GM10266 (cell line): ENCODE measurements around the gene ATOX1.

Experiments
- DNase-seq: peaks from one replicate; pipeline ENCODE4 v3.0.0; 2012; ENCODE audit errors: extremely low spot score
- TF ChIP-seq, protein P1 (sequence below): IDR thresholded peaks from 2 replicates; pipeline ENCODE4 v1.5.1; 2012; ENCODE audit warnings: mild to moderate bottlenecking, low read depth; ENCODE audit not compliant: control insufficient read depth, insufficient read depth; ENCODE audit errors: missing control alignments

Gene ATOX1, protein sequence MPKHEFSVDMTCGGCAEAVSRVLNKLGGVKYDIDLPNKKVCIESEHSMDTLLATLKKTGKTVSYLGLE

GRCh38 chr5:151758430-151759241 lies at the start of gene ATOX1:
TSS of gene ATOX1 (minus strand) at chr5:151758631. CDS start at chr5:151758551, 80 bp downstream.
- TF ChIP-seq, protein P1, sequence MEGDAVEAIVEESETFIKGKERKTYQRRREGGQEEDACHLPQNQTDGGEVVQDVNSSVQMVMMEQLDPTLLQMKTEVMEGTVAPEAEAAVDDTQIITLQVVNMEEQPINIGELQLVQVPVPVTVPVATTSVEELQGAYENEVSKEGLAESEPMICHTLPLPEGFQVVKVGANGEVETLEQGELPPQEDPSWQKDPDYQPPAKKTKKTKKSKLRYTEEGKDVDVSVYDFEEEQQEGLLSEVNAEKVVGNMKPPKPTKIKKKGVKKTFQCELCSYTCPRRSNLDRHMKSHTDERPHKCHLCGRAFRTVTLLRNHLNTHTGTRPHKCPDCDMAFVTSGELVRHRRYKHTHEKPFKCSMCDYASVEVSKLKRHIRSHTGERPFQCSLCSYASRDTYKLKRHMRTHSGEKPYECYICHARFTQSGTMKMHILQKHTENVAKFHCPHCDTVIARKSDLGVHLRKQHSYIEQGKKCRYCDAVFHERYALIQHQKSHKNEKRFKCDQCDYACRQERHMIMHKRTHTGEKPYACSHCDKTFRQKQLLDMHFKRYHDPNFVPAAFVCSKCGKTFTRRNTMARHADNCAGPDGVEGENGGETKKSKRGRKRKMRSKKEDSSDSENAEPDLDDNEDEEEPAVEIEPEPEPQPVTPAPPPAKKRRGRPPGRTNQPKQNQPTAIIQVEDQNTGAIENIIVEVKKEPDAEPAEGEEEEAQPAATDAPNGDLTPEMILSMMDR = no peak
- DNase-seq = peak; percentile 96

- TF ChIP-seq, protein P1 = no peak
- DNase-seq = no peak
Observed at GRCh38 chr5:151805414-151806223, 47.2 kb upstream of the ATOX1 start.

DNA sequence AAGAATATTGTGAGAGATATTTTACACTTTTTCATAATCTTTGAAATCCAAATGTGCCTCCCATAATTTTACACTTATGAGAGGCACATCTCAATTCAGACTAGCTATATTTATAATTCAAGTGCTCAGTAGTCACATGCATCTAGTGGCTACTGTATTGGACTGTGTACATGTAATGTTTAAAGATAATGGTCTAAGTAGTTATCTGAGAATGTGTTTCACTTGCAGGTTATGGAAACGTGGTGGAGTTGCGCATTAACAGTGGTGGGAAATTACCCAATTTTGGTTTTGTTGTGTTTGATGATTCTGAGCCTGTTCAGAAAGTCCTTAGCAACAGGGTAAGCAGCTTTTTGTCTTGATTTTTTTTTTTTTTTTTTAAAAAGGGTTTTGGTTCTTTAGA lies 42.1 kb upstream of the ATOX1 start:
- no peak for DNase-seq
- TF ChIP-seq, protein P1 = no peak

DNA sequence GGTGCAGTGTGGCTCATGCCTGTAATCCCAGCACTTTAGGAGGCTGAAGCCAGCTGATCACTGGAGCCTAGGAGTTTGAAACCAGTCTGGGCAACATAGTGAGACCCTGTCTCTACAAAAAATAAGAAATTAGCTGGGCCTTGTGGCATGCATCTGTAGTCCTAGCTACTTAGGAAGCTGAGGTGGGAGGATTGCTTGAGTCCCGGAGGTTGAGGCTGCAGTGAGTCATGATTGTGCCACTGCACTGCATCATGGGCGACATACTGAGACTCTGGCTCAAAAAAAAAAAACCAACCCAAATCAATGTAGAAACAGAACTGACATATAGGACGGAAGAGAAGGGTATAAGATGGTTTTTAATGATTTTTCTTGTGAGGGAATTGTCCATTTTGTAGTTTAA lies 41.0 kb upstream of the ATOX1 start:
- DNase-seq = no peak
- TF ChIP-seq, protein P1 = no peak

GRCh38 chr5:151798674-151799073 lies 40.2 kb upstream of the ATOX1 start:
- no peak for DNase-seq
- TF ChIP-seq, protein P1 = no peak

DNA sequence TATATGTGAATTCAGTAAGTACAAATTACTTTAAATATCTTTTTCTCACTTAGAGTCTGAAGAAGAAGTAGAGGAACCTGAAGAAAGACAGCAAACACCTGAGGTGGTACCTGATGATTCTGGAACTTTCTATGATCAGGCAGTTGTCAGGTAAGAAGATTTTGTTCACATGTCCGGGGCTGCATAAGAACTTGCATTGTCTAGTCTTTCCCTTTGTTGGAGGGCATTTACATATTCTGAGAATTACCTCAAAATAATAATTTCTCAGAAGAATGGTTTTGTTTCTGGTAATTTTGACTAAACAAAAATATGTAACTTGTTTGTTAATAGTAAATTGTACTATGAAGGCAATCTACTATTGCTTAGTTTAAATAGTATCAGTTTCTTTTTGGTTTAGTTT lies 37.0 kb upstream of the ATOX1 start:
- TF ChIP-seq, protein P1 = no peak

More for the DNA sequence above, 37.0 kb upstream of the ATOX1 start:
- no peak for DNase-seq
